ENCODE measurements around the gene KCND2. TPM values are rescaled to one million over a fixed set of nuclear protein-coding genes. Genes with fewer than 3 reads are reported as not detected.

The KCND2 gene
- total RNA-seq, 4 donors from 2014 or later: 0.07 to 0.93 (median 0.30) TPM

DNA sequence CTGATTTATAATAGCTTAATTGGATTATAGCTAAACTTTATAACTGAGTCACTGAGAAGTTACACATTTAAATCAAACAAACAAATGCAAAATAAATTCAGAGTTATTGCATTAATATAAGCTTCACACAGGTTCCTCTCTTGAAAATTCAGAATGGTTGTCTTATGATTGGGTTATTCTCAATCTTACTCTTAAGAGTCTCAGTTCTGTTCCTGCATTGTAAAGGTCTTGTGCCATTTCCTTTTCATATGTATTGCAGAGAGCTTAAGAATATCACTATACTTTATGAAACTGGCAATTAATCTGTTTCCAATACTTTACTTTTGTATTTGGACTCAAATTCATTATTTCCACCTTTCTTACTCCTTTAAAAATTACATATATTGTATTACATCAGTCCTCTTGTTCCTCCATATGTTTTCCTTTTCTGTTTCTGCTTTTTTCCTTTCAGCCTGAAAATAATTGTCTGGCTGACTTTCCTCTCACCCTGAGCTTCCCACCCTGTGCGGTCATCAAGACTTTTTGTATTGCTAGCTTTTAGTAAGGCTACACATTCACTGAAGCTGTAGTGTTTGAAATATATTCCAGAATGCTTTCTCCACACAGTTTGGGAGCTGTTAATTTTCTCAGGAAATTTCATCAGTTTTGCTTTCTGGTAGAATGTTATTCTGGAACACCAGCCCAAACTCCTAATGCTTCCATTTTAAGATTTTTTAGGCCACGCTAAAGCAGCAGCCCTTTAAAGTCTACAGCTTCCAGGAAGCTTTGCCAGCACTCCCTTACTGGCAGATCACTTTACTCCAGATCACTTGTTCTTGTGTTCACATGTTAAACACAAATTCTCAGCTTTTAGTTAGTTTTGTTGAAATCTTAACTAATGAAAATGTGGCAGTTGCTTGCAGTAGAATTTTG lies 139.4 kb downstream of the KCND2 start:
- in situ Hi-C loops (cut with MboI; ENCODE audit: low sequenced_read_pairs in 4 of 4): no loop called here
- ATAC-seq: no peak
- intact Hi-C loops (cut with DNase I; ENCODE audit: low total_unique reads): no loop called here

DNA sequence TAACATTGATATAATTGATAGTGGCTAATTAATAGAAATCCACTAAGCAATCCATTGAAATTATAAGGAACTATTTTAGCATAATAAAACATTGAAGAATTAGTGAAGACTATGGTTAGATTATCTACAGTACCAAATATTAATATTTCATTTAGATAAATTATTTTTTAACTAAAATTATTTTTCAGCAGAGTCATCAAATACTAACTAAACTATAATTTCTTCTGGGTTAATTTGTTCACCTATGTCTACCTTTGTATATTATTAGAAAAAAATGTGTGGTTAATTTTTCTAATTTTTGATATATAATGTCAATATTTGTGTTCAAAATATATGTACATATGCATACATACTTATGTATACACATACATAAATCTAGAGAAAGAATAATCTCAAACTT lies 140.2 kb downstream of the KCND2 start:
- no peak for TF ChIP-seq POLR2A (IDR thresholded peaks at IDR 0.05)
- TF ChIP-seq, protein P1, sequence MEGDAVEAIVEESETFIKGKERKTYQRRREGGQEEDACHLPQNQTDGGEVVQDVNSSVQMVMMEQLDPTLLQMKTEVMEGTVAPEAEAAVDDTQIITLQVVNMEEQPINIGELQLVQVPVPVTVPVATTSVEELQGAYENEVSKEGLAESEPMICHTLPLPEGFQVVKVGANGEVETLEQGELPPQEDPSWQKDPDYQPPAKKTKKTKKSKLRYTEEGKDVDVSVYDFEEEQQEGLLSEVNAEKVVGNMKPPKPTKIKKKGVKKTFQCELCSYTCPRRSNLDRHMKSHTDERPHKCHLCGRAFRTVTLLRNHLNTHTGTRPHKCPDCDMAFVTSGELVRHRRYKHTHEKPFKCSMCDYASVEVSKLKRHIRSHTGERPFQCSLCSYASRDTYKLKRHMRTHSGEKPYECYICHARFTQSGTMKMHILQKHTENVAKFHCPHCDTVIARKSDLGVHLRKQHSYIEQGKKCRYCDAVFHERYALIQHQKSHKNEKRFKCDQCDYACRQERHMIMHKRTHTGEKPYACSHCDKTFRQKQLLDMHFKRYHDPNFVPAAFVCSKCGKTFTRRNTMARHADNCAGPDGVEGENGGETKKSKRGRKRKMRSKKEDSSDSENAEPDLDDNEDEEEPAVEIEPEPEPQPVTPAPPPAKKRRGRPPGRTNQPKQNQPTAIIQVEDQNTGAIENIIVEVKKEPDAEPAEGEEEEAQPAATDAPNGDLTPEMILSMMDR (IDR thresholded peaks at IDR 0.05 in 4 of 5, conservative IDR thresholded peaks at IDR 0.05 in 1 of 5): no peak
- intact Hi-C loops (cut with DNase I; ENCODE audit: low total_unique reads): no loop called here

More for the DNA sequence above, 139.4 kb downstream of the KCND2 start:
- Histone ChIP-seq H3K4me1 (no peaks in the 10 kb centered on the region), H3K27me3 (no peaks in the 10 kb centered on the region), H3K36me3 (no peaks in the 10 kb centered on the region), H3K27ac (no peak overlapping the region), H3K9me3 (no peaks in the 10 kb centered on the region), H3K4me3 (no peak overlapping the region)
- no peak for DNase-seq
- TF ChIP-seq, protein P1 (IDR thresholded peaks at IDR 0.05 in 4 of 5, conservative IDR thresholded peaks at IDR 0.05 in 1 of 5): no peak
- no peak for TF ChIP-seq POLR2A (IDR thresholded peaks at IDR 0.05)

DNA sequence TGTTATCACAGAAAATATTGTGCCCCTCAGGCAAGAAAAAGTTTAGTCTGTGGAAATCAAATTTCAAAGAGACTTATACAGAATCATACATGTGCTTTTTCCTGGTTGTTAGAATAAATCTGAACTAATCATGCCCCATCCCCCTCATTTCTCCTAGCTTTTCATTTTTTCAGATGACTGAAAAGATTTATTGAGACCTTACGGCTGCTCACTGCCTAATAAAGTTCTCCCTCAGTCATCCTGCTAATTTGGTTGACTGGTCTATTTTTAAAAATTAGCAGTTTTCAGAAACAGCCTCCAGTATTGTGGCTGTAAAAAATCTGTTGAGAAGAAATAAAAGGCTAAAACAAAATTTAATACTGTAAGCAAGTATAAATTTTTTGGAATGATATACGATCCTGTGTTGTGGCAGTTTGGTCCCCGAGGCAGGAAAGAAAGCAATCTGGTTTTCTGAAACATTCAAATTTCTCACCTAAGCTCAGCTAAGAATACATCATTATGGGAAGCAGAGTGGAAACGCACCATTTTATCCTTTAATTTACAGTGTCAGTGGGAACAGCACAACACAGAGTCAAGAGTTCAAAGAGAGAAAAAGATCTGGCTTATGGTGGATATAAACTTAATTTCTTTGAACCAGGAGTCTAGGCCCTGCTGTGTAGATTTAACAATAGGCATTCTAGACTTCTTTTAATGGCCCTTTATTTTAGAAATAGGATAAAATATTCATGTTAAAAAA lies 144.4 kb downstream of the KCND2 start:
- no peak for ATAC-seq
- TF ChIP-seq, protein P1 (IDR thresholded peaks at IDR 0.05 in 4 of 5, conservative IDR thresholded peaks at IDR 0.05 in 1 of 5): no peak
- TF ChIP-seq POLR2A (IDR thresholded peaks at IDR 0.05): no peak
- no peak overlapping the region for H3K4me3 ChIP-seq
- H3K27me3 ChIP-seq: no peaks in the 10 kb centered on the region
- DNase-seq: no peak
- H3K27ac ChIP-seq: no peak overlapping the region
- in situ Hi-C loops (cut with MboI; ENCODE audit: low sequenced_read_pairs in 4 of 4) (no loop called here), intact Hi-C loops (cut with DNase I; ENCODE audit: low total_unique reads) (no loop called here)
- H3K9me3 ChIP-seq: no peaks in the 10 kb centered on the region
- no peaks in the 10 kb centered on the region for H3K4me1 ChIP-seq
- no peaks in the 10 kb centered on the region for H3K36me3 ChIP-seq

More for the DNA sequence above, 140.2 kb downstream of the KCND2 start:
- Histone ChIP-seq H3K4me3 (no peak overlapping the region), H3K9me3 (no peaks in the 10 kb centered on the region), H3K36me3 (no peaks in the 10 kb centered on the region), H3K27me3 (no peaks in the 10 kb centered on the region), H3K27ac (no peak overlapping the region), H3K4me1 (no peaks in the 10 kb centered on the region)
- DNase-seq (no peak), ATAC-seq (no peak)
- in situ Hi-C loops (cut with MboI; ENCODE audit: low sequenced_read_pairs in 4 of 4): no loop called here

DNA sequence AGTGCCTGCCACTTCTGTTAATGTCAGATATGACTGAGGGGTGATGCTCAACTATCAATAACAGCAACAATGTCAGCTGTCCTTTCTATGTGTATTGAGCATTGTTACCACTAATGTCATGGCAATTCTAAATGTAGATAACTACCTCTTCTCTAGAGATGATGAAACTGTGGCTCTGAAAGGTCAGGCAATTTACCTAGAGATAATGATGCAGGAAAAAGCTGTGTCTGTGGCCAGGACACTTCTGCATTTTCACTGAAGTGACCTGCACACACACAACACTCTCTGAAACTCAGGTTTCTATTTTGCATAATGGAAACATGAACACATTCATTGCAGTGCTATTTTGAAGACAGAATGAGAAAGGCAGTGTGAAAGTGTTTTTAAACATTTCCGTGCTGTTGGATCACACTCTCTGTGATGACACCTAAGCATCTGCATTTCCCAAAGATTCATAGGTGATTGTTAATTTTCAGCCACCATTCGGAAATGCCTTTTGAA lies 148.2 kb downstream of the KCND2 start:
- Histone ChIP-seq H3K36me3 (no peaks in the 10 kb centered on the region), H3K27ac (no peak overlapping the region), H3K27me3 (no peaks in the 10 kb centered on the region), H3K4me3 (no peak overlapping the region), H3K4me1 (no peaks in the 10 kb centered on the region), H3K9me3 (no peaks in the 10 kb centered on the region)
- TF ChIP-seq, protein P1 (IDR thresholded peaks at IDR 0.05 in 4 of 5, conservative IDR thresholded peaks at IDR 0.05 in 1 of 5): no peak
- TF ChIP-seq POLR2A (IDR thresholded peaks at IDR 0.05): no peak
- in situ Hi-C loops (cut with MboI; ENCODE audit: low sequenced_read_pairs in 4 of 4) (no loop called here), intact Hi-C loops (cut with DNase I; ENCODE audit: low total_unique reads) (no loop called here)
- no peak for ATAC-seq
- DNase-seq: no peak

Measured in gastrocnemius medialis (tissue), 4 donors.